COLO829 (cell line): ENCODE data around the gene STAB1.

Experiments used
- DNase-seq: peaks from one replicate; pipeline ENCODE4 v3.0.0; 2012; ENCODE audit warnings: low spot score

The STAB1 gene

DNA sequence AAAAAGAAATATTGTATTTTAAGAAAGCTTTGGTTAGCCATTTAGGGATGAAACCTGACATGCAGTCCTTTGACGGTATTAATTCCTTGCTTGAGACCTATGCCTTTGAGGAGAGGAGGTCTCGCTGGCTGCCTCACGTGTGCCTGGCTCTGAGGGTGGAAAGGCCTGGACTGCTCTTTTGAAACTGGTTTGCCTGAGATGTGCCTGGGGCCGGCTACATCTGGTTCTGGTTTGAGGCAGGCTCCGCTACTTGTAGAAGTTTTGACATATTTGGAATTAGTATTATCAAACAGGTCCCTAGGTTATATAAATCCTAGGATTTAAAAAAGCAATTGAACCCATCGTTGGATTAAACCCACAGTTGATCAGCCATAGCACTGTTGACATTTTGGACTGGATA is 33.3 kb upstream of the STAB1 start:
- DNase-seq, result no peak

DNA sequence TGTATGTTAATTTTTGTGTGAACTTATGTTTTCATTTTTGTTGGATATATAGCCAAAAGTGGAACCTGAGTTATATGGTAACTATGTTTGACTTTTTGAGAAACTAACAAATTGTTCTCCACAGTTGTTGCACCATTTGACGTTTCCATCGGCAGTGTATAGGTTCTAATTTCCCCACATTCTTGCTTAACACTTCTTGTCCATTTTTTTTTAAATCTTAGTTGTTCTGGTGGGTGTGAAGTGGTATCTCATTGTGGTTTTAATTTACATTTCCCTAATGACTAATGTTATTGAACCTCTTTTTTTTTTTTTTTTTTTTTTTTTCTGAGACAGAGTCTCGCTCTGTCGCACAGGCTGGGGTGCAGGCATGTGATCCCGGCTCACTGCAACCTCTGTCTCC is 31.7 kb upstream of the STAB1 start:
- DNase-seq, result no peak

DNA sequence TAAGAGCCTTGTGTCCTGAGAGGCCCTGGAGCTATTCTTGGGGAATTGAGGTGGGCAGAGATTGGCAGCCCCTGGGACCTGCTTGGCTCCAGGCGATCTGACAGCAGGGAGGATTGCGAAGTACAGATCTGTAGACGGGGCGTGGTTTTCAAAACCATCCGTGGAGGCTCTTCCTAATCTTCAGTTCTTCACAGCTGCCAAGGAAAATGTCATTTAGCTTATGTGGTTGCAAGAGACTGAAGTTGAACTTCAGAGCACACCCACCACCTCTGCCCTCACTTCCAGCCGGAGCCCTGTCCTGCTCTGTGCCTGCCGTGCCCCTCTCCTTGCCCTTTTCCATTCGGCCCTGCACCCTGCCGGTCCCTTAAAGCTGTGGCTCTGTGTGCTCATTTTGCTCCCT is 26.8 kb upstream of the STAB1 start:
- DNase-seq, result no peak

DNA sequence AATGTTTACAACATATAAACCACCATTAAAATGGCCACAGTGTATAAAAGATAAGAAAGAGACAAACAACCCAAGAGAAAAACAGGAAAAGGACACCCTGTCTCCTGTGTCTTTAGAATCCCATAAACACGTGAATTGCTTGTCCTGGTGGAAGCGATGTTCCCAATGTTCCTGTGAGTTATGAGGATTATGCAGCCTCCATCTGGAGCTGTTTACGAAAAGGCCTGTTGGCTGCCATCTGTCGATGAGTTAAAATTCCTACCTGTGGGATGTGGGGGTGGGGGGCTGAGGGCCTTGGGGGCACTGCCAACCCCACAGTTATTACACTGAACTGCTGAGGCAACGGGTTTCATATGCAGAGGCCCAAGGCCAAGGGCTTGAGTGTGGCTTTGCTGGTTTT is 26.1 kb upstream of the STAB1 start:
- no peak for DNase-seq

DNA sequence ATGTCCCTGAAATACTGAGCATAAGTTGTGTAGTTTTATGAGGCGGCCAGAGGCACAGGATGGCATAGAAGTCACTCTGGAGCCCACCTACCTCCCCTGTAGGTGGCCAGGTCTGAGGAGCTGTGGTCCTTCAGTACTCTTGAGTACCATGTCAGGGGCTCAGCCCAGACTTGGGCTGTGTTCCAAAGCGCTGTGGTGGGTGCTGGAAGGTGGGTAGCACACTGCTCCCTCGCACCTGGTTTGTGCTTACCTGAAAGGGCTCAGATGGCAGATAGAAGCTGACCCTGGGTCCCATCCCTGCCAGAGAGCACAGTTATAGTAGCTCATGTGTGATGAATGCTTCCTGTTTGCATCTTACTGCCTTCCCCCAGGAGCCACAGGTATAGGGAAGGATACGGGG is 24.2 kb upstream of the STAB1 start:
- no peak for DNase-seq

DNA sequence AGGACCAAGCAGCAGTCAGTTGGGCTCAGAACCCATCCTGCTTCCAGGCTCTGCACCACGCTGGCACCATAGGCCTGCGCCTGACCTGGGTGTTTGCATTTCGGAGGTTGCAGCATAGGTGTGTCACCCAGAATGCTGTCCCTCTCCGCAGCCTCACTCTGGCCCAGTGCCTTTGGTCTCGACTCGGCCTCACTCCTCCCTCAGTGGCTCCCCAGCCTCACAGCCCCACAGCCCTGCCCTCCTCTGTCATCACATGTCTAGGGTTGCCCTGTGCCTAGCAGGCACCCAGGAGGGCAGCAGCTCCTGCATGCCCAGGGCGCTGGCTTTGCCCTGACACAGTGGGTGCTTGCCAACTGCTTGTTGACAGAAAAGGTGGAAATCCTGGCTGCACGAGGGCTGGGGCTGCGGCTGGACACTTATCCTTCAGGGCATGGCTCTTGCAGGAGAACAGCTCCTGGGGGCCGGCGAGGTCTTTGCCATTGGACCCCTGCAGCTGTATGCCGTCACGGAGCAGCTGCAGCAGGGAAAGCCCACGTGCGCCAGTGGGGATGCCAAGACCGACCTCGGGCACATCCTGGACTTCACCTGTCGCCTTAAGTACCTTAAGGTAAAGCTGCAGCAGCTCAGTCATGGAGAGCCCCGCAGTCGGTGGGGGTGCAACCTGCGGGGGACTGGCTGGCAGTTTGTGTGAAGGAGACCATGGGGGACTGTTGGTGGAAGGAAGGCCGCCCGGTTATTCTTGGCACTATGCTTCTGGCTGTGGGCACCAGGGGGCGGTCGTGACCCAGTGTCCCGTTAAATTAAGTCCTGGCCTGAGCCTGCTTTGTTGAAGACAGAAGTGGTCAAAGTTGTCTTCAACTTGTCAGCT is 23.5 kb upstream of the STAB1 start:
- DNase-seq, result peak; percentile 32

DNA sequence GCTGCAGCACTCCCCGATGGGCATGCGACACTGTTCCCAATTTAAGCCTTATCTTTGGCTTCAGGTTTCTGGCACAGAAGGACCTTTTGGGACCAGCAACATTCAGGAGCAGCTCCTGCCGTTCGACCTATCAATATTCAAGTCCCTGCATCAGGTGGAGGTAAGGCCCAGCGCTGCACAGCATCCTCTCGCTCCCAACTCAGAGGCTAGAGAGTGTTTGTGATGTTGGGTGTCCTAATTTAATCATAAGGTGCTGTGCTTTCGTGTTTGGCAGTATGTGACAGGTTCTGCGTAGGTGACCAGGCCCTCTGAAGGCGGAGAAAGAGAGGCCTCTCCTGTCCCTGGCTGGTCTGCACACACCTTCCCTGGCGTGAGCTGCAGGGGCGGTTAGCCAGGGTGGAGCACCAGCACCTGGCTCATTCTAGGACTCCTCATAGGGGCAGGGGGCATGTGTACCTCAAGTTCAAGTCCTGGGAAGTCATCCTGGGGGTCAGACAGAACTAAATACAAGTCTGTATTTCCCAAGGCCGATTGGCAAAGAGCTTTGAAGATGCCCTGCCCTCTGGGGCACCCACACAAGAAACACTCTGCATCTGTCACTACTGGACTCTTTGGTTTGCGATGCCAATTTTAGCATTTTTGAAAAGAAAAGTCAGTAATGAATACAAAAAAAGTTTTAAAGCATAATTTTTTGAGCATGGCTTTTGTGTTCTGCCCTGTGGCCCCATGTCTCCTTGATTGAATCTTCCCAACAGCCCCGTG is 22.7 kb upstream of the STAB1 start:
- DNase-seq, result no peak

DNA sequence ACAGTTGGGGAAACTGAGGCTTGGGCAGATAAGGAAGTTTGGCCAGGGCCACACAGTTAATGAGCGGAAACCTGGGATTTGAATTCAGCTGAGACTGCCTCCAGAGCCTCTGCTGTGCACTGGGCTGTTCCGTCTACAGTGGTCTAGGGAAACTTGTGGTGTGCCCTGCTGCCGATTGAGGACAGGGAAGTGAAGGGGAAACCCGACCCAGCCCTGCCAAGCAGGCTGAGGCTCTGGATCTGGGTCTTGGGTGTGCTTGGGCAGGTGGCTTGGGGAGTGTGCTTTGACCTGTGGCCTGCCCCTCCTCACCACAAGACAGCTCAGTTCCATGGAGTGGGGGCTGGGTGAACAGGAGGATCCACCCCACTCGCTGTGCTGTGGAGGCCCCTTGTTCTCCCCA is 22.1 kb upstream of the STAB1 start:
- DNase-seq, result no peak

DNA sequence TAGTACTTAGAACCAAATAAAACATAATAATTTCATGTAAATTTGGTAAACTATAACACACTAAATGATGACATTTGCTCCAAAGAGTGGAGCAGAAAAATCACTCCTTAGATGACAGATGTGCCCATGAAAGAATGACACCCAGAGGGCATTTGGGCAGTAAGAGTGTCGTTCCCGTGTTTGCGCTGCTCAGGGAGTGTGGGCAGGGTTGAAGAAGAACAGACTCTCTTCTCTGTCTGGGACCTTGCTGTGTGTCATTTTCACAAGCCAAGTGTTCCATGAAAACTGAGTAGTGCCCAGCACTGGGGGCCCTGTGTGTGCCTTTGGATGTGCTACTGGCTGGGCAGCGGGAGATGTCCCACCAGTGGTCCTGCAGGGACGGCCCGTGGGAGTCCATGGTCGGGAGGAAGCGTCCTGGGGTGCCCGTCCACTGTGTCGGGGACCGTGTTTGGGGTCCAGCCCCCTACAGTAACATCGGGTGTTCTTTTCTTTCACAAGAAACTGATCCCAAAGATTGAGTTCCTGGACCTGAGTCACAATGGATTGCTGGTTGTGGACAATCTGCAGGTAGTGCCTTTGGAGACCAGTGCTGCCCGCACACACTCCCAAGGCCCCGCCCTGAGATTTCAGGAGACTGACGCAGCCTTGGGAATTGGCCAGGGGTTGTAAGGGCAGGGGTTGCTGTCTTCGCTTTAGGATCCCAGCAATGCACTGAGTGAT is 17.9 kb upstream of the STAB1 start:
- DNase-seq, result no peak

DNA sequence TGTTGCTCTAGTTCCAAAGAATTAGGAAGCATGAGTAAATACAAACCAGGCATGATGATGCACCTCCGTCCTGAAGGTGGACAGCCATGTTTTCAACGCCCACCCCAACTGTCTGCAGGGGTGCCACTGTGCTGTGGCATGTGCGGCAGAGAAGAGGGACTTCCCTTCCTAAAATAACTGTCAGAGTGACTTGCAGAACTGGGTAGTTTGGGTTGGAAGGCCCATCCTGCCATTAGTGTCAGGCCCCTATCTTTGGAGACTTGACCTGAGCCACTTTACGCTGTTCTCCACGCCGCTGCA is 17.4 kb upstream of the STAB1 start:
- no peak for DNase-seq

DNA sequence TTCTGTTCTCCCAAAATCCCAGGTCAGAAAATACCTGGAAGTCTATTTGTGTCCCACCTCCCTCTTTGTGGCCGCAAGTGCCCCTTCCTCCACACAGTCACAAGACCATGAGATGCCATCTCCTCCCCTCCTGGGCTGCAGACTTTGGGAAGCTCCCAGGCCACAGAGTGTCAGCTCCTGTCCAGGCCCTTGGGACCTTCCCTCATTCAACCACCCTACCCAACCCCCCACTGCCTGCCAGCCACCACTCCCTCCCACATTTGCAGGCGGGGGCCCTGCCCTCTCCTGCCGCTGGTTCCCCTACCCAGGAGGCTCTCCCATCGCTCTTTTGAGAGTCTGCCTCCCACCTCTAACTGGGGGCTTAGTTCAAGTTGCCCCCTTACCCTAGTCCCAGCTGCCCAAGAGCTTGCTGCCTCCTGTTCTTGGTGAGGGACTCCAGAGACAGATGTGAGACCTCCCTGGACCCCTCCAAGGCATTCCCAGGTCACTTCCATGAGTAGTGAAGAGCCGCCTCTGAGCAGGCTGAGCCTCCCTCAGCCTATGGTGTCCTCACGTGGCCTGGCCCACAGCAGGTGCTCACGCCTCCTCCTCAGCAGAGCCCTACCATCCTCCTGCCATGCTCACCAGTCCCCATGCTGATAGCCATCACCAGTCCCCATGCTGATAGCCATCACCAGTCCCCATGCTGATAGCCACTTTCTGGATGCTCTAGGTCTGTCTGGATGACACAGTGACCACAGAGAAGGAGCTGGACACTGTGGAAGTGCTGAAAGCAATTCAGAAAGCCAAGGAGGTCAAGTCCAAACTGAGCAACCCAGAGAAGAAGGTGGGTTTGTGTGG is 15.9 kb upstream of the STAB1 start:
- DNase-seq, result no peak

DNA sequence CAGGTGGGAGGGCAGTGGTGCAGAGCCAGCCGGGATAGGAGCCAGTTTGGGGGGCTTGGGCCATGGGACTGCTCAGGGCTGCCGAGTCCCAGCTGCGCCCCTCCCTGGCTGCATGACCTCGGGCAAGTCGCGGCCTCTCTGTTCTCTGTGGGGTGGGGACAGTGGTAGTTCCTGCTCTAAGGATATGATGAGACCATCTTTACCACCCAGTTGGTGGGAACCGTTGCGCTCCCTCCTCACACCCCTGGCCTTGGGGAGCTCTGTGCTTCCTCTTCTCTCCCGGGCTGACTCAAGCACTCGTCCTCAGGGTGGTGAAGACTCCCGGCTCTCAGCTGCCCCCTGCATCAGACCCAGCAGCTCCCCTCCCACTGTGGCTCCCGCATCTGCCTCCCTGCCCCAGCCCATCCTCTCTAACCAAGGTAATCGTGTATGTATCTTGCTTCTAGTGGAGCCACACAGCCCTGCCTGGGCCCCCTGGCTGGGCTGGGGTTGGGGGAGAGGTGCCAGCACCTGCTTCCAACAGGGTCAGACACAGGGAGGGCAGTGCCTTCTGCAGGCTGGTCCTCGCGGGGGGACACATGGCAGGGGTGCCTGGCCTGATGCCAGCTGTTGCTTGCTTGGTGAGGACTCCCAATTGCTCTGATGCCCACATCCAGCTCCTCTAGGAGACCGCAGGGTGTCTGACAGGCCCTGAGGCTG is 15.1 kb upstream of the STAB1 start:
- no peak for DNase-seq

DNA sequence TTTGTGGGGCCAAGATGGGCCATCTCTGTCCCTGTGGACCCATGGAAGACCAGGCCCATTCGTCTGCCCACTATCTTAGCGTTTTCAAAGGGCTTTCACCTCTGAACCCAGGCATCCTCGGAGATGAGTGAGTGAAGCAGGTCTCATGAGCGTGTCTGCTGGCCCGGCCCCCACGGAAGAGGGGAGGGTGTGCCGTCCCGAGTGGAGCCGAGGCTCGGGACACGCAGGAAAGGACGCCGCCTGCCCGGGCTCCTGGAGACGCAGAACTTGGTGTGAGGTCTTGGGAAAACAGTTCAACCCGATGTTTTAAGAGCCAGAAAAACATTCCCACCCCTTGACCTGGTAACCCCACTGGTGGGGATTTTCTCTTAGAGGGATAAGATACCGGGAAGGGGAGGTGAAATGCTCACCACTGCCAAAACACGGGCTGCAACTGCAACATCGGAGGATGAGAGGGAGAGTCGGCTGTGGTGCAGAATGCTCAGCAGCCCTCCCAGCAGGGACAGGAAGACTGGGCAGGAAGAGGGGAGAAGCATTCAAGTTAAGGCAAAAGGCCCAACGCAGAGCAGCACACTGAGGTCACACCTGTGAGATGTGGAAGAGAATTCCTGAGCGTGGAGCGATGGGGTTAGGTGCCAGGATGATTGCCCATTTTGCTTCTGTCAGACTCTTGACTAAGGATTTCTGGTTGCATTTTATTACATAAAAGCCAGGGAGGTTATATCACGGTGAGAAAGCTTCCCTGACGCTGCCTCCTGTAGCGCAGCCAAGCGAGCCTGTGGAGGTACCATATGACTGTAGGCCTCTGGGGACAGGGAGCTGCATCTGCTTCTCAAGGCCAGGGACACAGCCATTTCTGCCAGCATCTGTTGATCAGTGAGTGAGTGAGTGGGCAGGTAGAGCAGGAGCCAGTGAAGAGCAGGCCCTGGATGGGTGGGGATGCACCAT is 14.1 kb upstream of the STAB1 start:
- no peak for DNase-seq

DNA sequence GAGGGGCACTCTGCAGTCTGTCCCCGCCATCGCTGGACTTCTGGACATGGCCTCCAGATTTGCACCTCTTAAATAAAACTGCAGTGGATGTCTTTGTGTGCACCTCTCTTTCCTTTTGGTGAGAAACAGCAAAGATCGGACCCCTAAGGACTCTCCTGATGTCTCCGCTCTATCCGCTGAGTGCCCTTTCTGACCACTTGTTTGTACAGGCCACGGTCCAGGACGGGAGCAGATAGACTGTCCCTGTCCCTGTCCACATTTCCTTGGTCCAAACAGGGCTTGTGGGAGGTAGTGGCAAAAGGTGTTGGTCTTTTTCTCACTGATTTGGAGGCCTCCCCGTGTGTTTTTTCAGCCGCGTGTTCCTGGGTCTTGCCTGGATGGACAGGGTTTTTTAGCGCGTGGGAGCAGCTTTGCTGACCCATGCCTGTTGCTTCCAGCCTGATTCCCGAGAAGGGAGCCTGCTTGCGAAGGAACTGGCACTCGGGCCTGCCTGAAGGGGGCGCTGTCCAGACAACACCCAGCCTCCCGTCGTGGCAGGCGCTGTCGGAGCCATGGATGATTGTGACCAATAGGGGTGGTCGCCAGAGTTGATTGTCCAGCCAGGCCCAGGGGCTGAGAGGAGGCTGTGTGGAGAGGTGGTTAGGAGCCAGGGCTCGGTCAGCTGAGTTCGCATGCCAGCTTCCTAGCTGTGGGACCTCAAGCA is 13.2 kb upstream of the STAB1 start:
- DNase-seq, result peak; percentile 24

DNA sequence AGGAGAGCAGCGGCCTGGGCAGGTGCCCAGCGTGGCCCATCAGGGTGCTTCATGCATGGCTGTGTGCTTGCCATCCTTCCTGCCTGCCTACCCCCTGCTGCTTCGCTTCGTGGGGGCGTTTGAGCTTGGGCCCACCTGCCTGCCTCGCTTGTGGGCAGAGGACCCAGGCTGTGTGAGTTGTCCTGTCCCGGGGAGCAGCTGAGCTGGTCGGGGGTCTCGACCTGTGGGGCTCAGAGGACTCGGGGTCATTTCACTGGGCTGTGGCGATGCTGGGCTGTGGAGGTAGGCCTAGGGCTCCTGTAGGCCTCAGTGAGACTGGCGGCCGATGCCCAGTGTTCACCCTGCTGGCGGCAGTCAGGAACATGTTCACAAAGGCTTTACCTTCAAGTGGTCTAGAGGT is 12.1 kb upstream of the STAB1 start:
- DNase-seq, result no peak

DNA sequence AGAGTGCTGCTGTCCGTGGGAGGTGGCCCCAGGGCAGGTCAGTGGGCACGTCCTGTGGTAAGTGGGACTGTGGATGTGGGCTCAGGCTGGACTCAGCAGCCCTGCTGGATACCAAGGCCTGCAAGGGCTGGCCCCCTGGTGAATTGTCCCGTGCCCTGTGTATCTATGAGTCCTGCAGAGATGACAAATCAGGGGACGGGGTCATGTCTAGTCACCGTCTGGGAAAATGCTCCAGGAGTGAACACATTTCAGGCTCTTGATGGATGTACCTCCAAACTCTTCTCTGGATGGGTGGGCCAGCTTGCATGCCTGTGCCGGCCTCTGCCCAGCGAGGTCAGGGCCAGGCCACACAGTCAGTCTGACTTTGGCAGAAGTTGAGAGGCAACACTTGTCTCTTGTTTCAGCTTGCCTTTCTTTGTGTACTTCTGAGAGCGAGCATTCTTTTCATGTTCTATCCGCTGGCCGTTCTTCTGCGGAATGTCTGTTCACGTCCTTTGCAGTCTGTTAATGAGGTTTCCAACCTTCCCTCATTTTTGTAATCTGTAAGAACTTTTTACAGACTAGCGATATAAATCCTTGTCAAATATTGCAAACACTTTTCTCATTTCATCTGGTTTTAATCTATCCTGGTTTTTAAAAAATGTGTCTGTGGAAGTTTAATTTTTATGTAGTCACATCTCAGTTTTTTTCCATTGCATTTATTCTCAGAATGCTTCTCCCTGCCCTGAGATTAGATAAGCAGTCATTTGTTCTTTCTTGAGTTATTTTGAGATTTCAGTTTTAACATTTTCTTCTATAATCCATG is 11.4 kb upstream of the STAB1 start:
- DNase-seq, result no peak

DNA sequence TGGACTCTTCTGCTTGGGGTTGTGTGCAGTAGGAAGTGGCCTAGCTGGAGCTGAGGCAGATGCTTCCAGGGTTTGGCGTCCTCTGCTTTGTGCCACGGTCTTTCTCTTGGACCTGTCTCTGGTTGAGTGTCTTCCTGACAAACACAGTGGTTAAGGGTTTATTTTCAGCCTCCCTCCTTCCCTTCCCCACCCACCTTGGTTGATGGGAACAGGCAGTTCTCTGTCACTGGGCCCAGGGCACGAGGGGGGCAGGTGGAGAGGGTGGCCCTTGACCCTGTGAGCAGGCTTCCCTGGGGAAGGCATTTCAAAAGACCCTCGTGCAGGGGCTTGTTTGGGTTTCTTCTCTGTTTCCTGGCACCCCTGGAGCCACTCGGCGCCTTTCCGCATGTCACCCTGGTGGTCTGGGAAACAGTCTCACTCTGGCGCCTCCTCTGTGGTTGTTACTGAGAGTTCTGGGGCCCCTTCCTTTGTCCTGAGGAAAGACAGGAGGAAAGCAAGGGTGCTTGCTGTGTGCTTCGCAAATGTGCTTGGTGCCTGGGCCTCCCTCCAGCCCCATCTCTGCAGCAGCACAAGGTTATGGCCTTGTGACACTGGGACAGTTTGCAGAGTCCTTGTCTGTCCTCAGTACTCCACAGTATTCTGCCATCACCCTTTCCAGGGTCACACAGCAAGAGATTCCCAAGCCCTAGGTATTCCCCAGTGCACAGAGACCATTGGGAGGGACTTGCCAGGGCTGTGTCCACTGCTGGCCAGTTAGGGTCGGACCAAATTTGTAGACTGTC is 10.3 kb upstream of the STAB1 start:
- no peak for DNase-seq
